ENCODE results near the gene ZSCAN18.

The ZSCAN18 gene

DNA sequence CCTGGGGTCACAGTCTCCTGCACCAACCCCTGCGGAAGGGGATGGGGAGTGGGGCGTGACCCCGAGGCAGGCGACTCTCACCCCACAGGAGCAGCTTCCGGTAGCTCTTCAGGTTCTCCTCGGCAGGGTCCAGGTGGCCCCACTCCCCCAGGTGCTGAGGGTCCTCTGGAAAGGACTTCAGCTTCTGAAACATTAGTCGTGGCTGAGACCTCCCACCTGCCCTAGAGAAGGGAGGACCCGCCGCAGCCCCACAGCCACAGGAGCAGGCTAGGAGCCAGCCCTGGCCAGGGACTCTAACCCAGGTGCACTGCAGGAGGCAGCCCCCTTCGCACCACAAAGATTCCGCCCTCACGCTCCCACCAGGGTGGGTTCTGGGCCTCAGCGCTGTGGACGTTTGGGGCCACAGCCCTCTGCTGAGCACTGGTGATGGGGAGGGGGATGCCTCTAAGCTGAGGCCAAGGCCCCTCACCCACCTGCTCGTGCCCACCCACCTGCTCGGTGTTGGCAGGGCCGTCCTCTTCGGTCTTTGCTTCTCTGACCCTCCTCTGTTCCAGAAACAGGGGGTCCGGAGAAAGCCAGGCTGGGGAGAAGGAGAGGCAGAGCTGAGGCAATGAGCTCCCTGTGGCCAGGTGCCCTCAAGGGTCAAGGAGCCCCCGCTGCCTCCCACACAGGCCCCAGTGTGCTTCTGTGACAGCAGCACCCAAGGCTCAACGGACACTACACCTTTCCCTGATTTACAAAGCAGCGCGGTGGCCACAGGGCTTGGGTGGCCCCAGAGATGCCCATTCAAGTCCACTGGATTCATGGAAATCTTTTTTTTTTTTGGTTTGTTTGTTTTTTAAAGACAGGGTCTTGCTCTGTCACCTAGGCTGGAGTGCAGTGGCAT is 11.0 kb downstream of the ZSCAN18 start:
- DNase-seq (ENCODE audit: insufficient read length, low spot score), result no peak
- FAIRE-seq, result no peak

DNA sequence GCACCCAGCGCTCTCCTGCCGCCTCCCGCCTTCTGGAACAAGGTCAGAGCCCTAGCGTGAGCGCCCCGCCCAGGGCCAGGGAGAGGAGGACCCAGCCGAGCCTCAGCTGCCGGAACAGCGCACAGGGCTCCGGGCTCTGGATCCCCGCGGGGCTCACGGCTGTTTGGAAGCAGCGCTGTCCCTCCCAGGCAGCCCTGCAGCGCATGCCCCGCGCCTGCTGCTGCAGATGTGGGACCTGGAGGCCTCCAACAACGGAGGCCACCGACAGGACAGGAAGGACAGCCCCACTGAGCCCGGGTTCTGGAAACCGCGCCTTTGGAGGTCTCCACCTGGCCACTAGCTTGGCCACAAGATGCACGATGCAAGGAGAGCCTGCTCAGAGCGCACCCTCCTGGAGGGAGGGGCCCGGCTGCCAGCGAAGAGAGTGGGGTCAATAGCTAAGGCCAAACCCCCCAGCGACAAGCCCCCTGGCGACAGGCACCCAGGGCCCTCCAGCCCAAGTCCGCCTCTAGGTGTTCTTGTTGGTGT is 12.6 kb downstream of the ZSCAN18 start:
- DNase-seq (ENCODE audit: insufficient read length, low spot score) (no peak), FAIRE-seq (no peak)

DNA sequence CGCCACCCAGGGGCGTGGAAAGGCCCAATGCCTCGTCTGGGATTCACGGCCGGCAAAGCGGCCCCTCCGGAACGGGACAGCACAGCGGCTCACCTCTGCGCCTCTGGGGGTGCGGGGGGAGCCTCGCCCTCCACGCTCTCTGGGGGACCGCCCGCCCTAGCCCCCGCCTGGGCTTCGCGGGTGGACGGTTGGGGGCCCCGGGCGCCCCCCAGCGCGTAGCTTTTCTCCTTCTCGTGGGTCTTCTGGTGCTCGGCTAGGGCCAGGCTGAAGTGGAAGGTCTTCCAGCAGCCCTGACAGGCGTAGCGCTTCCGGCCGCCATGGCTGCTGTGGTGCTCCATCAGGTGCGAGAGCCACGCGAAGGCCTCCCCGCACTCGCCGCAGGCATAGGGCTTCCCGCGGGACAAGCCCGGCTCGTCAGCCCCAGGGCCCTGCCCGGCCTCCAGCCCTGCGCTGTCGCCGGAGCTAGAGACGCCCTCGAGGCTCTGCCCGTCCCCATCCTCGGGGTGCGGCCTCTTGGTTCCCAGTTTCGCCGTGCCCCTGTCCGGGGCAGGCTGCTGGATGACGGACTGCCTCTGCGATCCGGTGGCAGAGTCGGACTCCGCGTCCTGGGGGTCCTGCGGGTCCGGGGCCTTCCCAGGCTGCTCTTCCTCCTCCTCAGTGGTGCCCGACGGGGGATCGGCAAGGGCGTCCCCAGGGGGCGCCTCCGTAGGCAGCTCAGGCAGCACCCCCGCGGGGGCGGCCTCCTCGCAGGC is 13.3 kb downstream of the ZSCAN18 start:
- DNase-seq (ENCODE audit: insufficient read length, low spot score) (no peak), FAIRE-seq (no peak)

DNA sequence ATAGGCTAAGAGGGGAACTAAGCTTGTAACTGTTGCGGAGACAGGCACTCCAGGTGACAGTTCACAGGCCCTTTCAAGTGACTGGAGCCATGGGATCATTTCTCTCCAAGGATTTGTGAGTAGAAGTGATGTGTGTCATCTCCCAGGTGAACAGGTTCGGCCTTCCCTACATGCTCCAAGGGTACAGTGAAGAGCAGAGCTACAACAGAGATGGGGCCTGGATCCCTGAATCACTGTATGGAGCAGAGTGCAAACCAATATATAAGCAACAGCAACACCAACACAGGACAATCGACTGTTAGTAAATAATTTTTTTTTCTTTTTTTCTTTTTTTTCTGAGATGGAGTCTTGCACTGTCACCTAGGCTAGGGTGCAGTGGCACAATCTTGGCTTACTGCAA is 15.0 kb downstream of the ZSCAN18 start:
- FAIRE-seq (no peak), DNase-seq (ENCODE audit: insufficient read length, low spot score) (no peak)

- no peak for FAIRE-seq
- no peak for DNase-seq (ENCODE audit: insufficient read length, low spot score)
Measured at GRCh38 chr19:58079792-58080191, 18.2 kb downstream of the ZSCAN18 start.

GRCh38 chr19:58067240-58067912 is 30.7 kb downstream of the ZSCAN18 start:
- DNase-seq (ENCODE audit: insufficient read length, low spot score), result no peak

GRCh38 chr19:58063712-58064111 is 34.3 kb downstream of the ZSCAN18 start:
- FAIRE-seq (no peak), DNase-seq (ENCODE audit: insufficient read length, low spot score) (no peak)

More at GRCh38 chr19:58067240-58067912, 30.7 kb downstream of the ZSCAN18 start:
- FAIRE-seq, result no peak

DNA sequence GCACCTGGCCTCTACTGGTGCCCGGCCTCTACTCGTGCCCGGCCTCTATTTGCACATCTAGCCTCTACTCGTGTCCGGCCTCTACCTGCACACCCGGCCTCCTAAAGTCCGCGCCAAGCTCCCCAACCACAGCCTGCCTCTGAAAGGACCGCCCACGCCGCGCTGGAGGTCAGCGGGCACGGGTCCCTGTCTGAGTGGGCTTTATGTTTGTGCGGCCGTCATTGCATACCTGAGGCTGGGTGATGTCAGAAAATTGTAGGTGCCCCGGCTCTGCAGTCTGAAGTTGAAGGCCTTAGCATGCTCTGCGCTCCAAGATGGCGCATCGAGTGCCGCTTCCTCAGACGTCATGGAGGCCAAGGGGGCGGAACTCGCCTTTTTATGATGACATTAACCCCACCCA is 37.8 kb downstream of the ZSCAN18 start:
- no peak for DNase-seq (ENCODE audit: insufficient read length, low spot score)

GRCh38 chr19:58059671-58060078 is 38.4 kb downstream of the ZSCAN18 start:
- no peak for DNase-seq (ENCODE audit: insufficient read length, low spot score)
- FAIRE-seq, result no peak

More for the DNA sequence above, 37.8 kb downstream of the ZSCAN18 start:
- no peak for FAIRE-seq

DNA sequence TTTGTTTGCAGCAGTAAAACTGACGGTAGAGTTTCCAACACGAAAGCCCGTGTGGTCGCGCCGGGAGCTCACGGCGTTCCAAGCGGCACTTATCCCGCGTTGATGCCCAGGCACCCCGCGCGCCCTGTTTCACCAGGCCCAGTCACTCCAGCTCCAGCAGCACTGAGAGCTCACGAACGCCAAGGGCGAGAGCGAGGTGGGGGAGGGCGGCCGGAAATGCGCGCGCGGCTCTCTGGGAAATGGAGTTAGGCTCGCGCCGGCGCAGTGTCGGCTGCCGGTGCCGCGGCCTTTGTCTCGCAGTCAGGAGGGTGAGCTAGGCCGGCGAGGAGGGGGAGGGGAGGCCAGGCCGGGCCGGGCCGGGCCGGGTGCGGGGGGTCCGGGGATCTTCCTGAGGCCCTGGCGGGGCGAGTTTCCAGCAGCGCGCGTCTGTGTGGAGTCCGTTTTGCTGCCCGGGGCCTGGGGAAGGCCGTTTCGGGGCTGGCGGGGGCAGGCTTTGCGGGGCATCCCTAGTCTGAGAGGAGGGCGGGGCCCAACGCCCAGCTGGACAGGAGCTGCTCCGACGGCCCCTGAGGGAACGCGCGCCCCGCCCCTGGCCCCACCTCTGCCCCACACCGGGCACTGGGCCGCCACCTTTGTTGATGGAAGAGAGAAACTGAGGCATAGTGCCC is 38.9 kb downstream of the ZSCAN18 start, which contains the start of gene ZNF135:
Gene ZNF135, plus strand, starts transcription at position 280 of the 668 bp plus-strand sequence. CDS start 721 bp downstream, outside the sequence.
- no peak for FAIRE-seq
- no peak for DNase-seq (ENCODE audit: insufficient read length, low spot score)

GRCh38 chr19:58058467-58058866 is 39.6 kb downstream of the ZSCAN18 start:
- no peak for FAIRE-seq
- DNase-seq (ENCODE audit: insufficient read length, low spot score), result no peak

- FAIRE-seq (no peak), DNase-seq (ENCODE audit: insufficient read length, low spot score) (no peak)
Measured at GRCh38 chr19:58056861-58057260, 41.2 kb downstream of the ZSCAN18 start.

DNA sequence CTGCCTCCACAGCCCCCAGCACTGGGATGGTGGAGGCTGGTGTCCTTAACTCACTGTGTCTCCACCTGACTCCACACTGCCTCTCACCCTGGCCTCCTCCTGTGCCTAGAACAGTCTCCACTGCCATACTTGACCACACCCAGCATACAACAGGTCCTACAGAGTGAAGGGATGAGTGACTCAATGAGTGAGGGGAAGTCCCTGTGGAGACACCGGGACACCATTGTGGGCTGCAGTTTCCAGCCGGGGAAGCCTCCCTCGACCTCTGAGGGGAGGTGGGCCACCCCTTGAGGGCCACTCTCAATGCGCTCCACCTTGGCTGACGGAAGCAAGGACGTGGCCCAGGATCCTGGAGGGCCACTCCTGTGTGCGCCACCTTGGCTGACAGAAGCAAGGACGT is 41.8 kb downstream of the ZSCAN18 start:
- no peak for FAIRE-seq
- DNase-seq (ENCODE audit: insufficient read length, low spot score), result no peak

DNA sequence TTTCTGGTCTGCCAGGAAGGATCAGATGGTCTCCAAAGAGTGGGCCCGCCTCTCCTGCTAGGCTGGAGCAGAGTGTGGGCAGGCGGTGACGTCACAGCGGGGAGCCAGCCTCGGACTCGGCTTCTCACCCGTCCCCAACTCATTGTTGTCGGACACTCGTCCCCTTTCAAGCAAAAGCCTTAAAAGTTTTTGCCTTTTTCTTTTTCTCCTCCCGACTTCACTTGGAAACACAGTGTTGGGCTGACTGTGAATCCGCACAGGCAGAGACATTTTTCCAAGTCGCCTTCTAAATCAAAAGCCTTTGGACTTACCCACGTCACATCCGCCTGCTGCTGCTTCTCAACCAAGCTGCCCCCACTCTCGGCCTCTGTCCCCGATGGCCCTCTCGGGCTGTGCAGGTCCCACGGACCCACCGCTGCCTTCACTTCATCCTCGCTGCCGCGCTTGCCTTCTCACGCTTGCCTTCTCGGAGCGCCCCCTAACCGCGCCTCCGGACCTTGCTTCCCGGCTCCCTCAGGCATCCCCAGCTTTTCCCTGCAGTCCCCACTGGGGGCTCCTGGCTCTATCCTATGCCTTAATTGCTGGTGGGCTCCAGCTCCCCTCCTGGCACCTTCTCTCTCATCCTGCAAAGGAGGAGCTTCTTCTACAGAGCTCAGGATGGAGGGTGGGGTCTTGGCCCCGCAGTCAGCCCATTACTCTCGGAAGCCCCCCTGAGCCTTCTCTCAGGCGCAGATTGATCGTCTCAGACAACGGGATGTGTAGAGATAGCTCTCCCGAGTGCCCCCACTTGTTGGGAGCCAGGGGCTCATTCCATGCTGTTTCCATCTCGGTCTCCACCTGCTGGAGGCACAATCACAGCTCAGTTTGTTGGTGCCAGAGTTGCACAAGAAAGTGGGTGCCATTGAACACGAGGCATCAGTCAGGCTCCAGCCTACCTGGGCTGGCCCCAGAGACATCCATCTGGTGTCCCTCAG is 42.8 kb downstream of the ZSCAN18 start:
- FAIRE-seq (no peak), DNase-seq (ENCODE audit: insufficient read length, low spot score) (peak; percentile 4)

DNA sequence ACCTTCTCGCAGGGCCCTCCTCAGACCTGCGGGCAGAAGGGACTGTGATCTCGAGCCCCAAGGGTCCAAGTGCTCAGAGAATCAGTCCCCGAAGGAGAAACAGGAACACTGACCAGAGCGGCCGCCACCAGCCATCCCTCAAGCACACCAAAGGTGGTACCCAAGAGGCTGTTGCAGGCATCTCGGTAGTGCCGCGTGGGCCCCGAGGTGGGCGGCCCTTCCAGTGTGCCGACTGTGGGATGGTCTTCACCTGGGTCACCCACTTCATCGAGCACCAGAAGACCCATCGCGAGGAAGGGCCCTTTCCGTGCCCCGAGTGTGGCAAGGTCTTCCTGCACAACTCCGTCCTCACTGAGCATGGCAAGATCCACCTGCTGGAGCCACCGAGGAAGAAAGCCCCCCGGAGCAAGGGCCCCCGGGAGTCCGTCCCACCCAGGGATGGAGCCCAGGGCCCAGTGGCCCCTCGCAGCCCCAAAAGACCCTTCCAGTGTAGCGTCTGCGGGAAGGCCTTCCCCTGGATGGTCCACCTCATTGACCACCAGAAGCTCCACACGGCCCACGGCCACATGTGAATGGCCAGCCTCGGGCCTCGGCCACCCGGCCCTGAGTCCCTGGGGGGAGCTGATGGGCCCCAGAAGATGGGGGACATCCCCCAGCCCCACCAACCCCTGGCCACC is 44.4 kb downstream of the ZSCAN18 start:
- no peak for DNase-seq (ENCODE audit: insufficient read length, low spot score)
- FAIRE-seq, result no peak

- FAIRE-seq, result no peak
- DNase-seq (ENCODE audit: insufficient read length, low spot score), result no peak
Measured at GRCh38 chr19:58052256-58052655, 45.8 kb downstream of the ZSCAN18 start.

DNA sequence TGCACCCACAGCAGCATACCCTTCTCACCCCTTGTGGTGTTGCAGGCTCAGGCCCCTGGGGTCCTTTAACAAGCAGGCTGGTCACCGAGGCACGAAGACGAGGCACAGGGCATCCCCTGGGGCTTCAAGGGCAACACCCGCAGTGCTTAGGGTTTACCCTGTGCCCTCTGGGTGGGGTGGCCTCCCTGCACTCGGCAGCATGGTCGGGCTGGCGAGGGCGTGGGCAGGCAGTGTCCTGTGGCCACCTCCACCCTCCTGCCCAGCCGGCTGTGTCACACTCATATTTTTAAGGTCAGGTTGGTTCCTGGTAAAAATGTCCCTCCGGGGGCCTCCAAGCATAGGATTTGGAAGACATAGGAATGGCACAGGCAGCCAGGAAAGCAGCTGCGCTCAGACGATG is 50.4 kb downstream of the ZSCAN18 start:
- DNase-seq (ENCODE audit: insufficient read length, low spot score) (no peak), FAIRE-seq (no peak)

DNA sequence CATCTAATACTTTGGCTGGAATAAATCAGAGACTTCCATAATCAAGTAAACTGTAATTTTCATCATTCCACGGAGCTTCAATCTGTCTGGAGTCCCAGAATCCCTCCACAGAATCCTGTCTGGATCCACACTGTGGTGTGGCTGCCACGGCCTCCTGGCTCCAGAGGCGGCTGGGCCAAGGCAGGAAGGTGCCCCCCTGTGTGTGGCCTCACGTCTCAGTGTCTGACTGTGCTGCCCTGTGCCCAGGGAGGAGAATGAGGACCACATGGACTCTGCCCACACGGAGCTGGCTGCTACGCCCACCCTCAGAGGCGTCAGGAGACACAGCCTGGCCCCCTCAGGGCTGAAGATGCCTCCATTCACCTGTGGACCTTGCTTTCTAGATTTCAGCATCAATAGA is 51.2 kb downstream of the ZSCAN18 start:
- FAIRE-seq (no peak), DNase-seq (ENCODE audit: insufficient read length, low spot score) (no peak)
